ENCODE results near the gene KLK10.
"Not testable (repeated sequence)": the region's sequence is repeated elsewhere in the genome, so short reads cannot be mapped to it uniquely, and the experiment has no call there.

KLK10 gene

GRCh38 chr19:51001515-51001914, 18.0 kb downstream of the KLK10 start, which contains the start of gene KLK8:
Gene KLK8 (minus strand): TSS chr19:51001604. CDS start chr19:51001167, 437 bp downstream.
- DNase-seq (ENCODE audit: low read depth) = no peak

GRCh38 chr19:51000981-51001380, 18.5 kb downstream of the KLK10 start:
- no peak for DNase-seq (ENCODE audit: low read depth)

- DNase-seq (ENCODE audit: low read depth) = no peak
Observed at GRCh38 chr19:51000426-51000825, 19.1 kb downstream of the KLK10 start.

DNA sequence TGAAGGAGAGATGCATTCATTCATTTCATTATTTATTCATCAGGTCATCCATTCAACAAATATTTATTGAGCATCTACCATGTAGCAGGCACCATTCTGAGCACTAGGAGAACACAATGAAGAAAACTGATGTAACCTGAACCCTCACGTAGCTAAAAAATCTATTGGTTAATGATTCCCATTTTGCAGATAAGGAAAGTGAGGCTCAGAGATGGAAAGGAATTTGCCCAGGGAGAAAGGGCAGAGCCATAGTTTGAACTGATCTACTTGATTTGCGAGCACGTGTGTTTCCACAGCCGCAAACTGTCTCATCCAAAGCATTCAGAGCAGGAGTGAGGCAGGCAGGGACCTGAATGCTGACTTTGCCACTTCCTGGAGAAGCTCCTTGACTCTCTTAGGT, 20.8 kb downstream of the KLK10 start:
- DNase-seq (ENCODE audit: low read depth) = no peak

DNA sequence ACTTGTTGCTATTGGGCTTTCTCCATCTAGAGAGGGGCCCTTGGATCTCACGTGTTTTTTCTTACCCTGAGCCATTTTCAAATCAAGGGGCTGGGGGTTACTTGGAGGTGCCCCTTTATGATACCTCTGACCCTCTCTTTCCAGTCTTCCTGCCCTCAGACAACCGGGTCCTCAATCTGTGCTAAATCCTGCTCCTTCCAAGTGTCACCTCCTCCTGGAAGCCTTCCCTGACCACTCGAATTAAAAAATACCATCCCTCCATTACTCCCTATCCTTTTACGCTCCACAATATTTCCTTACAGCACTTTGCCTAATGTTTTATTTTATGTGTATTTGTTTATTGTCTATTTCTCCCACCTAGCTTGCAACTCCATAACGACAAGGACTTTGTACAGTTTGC, 21.4 kb downstream of the KLK10 start:
- no peak for DNase-seq (ENCODE audit: low read depth)

DNA sequence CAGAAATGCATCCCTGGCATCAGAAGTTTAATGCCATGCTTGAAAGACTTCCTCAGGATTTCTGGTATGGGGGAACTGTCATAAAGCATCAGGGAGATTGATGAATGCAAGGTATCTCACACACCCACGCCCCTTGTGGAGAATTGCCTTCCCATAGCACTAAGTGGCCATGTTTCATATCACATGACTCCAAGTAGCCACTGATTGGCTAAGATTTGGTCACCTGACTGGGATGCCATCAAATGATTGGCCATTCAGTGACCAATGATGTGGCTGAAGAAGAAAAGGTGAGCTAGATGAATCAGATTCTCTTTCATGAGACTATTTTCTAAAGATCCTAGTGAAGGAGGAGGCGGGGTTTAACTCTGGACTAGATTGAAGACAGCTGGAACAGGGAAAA, 25.4 kb downstream of the KLK10 start:
- DNase-seq (ENCODE audit: low read depth) = no peak

DNA sequence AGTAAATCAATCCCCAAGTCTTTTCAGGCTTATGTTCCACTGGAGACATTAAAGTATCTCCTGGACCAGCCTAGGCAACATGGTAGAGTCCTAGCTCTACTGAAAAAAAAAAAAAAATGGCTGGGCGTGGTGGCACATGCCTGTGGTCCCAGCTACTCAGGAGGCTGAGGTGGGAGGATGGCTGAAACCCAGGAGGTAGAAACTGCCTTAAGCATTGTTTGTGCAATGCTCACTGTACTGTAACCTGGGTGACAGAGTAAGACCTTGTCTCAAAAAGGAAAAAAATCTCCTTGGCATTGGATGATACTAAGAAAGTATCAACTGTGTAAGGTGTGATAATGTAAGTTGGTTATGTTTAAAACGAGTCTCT, 26.9 kb downstream of the KLK10 start:
- DNase-seq (ENCODE audit: low read depth) = no peak

- DNase-seq (ENCODE audit: low read depth) = not testable (repeated sequence)
Observed at GRCh38 chr19:50984416-50984815, 35.1 kb downstream of the KLK10 start.

GRCh38 chr19:50983625-50984292, 35.8 kb downstream of the KLK10 start, which contains the start of gene KLK7:
Gene KLK7 (minus strand): TSS chr19:50983917. CDS start chr19:50982399, 1,518 bp downstream.
- no peak for DNase-seq (ENCODE audit: low read depth)

DNA sequence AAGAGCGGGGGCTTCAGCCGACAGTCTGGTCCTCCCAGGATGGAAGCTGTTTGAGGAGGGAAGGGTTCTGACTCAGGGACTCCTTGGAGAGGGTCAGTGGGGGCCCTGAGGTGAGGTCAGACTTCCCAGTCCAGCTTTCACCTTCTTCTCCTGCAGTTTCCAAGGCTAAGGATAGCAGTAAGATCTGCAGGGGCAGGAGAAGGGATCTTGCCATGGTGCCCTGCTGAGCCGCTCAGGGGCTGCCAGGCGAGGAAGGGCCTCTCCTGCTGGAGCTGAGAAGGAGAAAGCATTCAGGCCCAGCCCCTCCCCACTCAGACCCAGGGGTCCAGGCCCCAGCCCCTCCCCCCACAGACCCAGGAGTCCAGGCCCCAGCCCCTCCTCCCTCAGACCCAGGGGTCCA, 37.3 kb downstream of the KLK10 start:
- no peak for DNase-seq (ENCODE audit: low read depth)

DNA sequence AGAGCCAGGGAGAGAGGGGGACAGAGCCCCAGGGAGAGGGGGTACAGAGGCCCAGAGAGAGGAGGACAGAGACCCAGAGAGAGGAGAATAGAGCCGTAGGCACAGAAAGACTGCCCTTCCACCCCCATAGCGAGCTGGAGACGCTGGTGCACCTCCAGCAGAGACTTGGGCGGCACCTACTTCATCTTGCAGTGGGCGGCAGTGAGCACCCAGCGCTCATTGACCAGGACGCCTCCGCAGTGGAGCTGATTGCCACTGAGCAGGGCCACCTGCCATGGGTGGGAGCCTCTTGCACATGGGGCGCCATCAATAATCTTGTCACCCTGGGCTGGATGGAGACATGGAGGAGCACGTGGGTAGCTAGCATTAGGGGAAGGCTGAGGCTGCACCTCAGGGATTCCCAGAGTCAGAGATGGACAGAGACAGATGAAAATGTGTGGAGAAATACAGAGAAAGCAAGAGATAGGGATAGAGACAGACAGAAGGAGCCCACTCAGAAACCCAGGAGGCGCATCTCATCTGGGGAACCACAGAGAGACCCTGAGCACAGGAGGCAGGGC, 37.8 kb downstream of the KLK10 start:
- DNase-seq (ENCODE audit: low read depth) = no peak

DNA sequence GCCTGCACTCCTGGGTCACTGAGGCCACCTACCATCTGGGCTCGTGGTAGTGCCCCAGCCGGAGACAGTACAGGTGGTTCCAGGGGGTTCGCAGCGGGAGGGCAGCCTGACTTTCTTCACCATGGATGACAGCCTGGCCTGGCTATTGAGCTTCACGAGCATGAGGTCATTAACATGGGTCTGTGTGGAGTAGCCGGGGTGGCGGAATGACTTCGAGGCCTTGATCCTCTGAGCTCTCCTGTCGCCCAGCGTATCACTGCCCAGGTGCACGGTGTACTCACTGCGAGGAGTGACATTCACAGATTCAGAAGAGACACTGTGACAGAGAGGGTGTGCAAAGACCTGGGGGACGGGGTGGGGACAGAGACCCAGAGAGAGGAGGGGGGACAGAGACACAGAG, 39.3 kb downstream of the KLK10 start:
- DNase-seq (ENCODE audit: low read depth) = no peak

DNA sequence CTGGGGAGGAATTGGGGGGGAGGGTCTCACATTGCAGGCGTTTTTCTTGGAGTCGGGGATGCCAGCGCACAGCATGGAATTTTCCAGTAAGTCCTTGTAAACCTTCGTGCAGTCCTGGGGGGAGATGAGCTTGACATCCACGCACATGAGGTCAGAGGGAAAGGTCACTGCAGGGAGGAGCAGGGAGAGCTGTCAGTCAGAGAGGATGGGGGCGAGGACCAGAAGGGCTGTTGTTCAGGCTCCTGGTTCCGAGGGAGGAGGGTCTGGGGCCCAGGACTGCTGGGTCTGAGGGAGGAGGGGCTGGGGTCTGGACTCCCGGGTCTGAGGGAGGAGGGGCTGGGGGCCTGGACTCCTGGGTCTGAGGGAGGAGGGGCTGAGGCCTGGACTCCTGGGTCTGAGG, 39.8 kb downstream of the KLK10 start:
- DNase-seq (ENCODE audit: low read depth) = no peak

- no peak for DNase-seq (ENCODE audit: low read depth)
Observed at GRCh38 chr19:50978772-50979390, 40.6 kb downstream of the KLK10 start.

DNA sequence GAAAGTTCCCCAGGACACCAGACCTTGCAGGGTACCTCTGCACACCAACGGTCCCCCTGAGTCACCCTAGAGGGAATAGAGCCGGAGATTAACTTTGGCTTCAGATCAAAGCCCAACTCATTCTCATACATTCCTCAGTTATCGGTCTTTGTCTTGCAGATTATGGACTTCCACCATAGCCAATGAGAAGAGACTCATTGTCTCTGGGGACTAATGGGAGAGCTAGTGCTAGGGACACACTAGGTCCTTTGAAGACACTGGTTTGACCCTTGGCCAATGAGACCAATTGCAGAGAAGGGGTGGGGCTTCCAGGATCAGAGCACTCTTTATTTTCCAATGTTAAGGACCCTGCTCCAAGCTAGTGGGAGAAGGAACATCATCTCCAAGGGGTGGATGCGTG, 41.9 kb downstream of the KLK10 start:
- DNase-seq (ENCODE audit: low read depth) = no peak

GRCh38 chr19:50975766-50976165, 43.7 kb downstream of the KLK10 start:
- no peak for DNase-seq (ENCODE audit: low read depth)

GRCh38 chr19:50974702-50975556, 44.6 kb downstream of the KLK10 start:
- DNase-seq (ENCODE audit: low read depth) = no peak

- DNase-seq (ENCODE audit: low read depth) = no peak
Observed at GRCh38 chr19:50972795-50973376, 46.6 kb downstream of the KLK10 start.

DNA sequence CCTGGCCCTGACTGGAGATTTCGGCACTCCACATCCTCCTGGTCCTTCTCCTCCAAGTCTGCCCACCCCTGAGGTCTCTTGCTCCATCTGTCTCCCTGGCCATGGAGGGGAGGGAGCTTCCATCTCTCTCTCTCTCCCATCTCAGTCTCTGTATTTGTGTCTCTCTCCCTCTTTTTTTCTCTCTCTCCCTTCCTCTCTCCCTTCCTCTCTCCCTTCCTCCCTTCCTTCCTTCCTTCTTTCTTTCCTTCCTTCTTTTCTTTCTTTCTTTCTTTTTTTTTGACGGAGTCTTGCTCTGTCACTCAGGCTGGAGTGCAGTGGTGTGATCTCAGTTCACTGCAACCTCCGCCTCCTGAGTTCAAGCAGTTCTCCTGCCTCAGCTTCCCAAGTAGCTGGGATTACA, 49.7 kb downstream of the KLK10 start:
- not testable (repeated sequence) for DNase-seq (ENCODE audit: low read depth)

- DNase-seq (ENCODE audit: low read depth) = no peak
Observed at GRCh38 chr19:50969413-50969760, 50.1 kb downstream of the KLK10 start, which contains the start of gene KLK6. Gene KLK6 (minus strand): TSS chr19:50969591. CDS start chr19:50968104, 1,487 bp downstream.

DNA sequence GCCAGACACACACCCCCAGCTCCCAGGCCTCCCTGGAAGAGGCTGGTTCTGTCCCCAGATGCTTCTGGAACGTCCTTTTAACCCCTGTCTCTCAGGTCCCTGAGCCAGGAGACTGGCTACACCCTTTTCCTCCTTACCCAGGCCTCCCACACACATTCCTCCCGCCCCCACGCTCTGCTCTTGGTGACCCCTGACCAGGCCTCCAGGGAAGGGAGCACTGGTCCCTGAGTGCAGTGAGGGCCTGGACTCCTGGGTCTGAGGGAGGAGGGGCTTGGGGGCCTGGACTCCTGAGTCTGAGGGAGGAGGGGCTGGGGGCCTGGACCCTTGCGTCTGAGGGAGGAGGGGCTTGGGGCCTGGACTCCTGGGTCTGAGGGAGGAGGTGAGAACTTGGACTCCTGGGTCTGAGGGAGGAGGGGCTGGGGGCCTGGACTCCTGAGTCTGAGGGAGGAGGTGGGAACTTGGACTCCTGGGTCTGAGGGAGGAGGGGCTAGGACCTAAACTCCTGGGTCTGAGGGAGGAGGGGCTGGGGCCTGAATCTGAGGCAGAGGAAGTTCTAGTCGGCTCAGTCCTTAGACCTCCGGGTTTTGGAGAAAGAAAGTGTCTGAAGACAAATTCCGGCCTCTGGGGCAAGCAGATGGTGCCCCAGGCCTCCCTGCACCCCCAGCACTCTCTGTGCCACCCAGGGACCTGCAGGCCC, 50.6 kb downstream of the KLK10 start:
- no peak for DNase-seq (ENCODE audit: low read depth)

Data from stimulated activated CD8-positive, alpha-beta memory T cell treated with anti-CD3 and anti-CD28 coated beads, Interleukin-12 subunit alpha, Interleukin-12 subunit beta, amount 100 ng/mL, for 1 hour (primary cell).